ENCODE measurements around the gene SERF1A.
"Not testable (repeated sequence)": the region's sequence is repeated elsewhere in the genome, so short reads cannot be mapped to it uniquely, and the experiment has no call there.

The SERF1A gene

DNA sequence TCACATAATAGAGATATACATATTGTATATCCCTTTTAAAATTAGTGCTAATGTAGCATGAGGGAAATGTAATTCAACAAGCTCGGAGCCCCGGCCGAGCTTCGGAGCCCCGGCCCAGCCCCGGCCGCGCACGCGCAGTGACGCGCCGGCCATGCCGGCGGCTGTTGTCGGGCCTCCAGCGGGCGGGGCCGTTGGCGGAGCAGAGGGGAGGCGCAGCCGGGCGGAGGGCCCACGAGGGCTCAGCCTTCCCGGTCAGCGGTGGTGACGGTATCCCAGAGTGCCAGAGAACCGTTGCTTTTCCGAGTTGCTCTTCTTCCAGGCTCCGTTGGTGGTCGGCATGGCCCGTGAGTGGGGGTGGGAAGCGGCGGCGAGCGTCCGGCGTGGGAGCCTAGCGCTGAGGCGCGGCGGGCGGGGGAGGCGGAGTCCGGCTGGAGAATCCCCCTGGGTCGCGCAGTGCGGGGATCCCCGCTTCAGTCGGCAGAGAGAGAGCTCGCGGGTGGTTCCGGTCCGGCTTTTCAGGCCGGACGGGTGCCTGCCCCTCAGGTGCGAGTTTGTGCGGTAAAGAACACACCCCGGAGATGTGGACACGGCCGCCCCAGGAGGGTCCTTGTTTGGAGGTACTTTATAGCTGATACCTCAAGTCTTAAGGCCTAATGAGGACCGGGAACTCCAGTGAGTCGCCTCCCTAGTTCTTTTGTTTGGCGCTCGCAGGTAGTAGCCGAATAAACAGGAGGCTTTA lies at the start of gene SERF1A:
SERF1A (plus strand) TSS at position 137 of the 739 bp plus-strand sequence; CDS start at position 338, 201 bp downstream.
- DNase-seq, result not testable (repeated sequence)

DNA sequence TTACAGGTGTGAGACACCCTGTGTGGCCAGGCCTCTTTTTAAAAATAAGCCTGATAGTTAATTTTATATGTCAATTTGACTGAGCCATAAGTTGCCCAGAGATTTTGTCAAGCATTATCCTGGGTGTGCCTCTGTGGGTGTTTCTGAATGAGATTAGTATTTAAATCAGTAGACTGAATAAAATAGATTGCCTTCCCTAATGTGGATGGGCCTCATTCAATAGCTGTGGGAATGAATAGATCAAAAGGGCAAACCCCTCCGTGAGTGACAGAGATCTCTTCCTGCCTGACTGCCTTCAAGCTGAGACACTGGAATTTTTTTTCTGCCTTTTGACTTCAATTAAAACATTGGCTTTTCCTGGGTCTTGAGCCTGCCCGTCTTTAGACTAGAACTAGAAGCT lies 33.7 kb upstream of the SERF1A start:
- DNase-seq, result not testable (repeated sequence)

GRCh38 chr5:70870626-70871025 lies 29.8 kb upstream of the SERF1A start:
- not testable (repeated sequence) for DNase-seq

DNA sequence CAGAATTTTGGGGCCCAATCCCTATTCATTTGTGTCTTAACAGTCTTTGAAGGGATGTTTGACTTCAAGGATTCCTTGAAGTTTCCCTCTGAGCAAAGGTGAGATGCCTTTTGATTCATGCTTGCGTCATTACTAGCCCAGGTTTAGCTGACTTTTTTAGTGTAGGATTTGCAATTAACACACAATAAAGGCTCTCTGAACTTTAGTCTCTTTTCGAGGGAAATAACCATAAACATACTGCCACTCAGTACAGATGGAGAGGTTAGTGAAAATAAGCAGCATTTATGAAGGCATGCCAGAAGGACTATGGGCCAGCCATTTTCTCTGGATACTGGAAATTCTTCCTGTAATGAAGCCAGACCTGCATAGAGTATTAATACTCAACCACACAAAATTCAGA lies 4.4 kb upstream of the SERF1A start:
- DNase-seq, result not testable (repeated sequence)

DNA sequence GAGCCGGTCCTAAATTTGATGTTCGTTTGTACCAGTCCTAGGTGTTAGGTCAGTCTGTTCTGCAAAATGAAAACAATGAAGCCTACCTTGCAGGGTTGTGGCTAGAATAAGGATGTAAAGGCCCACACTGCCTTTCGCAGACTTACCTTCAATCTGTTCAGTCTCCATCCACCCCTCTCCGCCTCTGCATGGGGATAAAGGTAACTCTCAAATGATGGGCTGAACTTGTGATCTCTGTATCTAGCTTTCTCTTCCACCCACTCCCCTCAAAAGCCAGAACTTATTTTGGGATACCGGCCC lies 753 bp downstream of the SERF1A start:
- DNase-seq, result not testable (repeated sequence)

DNA sequence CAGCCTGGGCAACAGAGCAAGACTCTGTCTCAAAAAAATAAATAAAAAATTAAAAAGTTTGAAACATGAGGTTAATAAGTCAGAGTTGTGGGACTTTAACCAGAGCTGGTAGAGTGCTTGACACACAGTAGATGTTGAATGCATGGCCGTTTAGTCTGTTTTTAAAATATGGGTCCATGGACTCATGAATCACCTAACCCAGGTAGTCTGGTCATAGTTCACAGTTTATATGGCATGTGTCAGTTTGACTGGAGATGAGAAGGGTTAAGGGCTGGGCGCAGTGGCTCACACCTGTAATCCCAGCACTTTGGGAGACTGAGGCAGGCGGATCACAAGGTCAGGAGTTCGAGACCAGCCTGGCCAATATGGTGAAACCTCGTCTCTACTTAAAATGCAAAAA lies 6.2 kb downstream of the SERF1A start:
- not testable (repeated sequence) for DNase-seq

DNA sequence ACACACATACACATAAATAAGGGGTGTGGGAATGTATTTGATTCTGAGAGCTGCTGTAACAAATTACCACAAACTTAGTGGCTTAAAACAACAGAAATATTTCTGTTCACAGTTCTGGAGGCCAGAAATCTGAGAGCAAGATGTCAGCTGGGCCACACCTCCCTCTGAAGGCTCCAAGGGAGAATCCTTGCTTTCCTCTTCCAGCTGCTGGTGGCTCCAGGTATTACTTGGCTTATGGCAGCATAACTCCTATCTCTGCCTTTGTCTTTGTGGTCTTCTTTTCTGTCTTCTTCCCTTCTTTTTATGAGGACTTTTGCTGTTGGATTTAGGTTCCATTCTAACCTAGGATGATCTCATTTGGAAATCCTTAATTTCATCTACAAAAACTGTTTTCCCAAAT lies 16.4 kb downstream of the SERF1A start:
- not testable (repeated sequence) for DNase-seq

DNA sequence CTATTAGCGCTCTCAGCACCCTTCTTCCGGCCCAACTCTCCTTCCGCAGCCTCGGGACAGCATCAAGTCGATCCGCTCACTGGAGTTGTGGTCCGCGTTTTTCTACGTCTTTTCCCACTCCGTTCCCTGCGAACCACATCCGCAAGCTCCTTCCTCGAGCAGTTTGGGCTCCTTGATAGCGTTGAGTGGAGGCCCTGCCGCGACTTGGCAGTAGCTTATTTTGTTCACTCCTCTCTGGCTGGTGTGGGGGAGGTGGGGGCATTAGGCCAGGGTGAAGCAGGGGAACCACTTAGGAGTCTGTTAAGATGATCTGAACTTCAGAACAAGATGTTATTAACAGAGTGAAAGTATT lies 24.7 kb downstream of the SERF1A start:
- not testable (repeated sequence) for DNase-seq

- DNase-seq, result not testable (repeated sequence)
Observed at GRCh38 chr5:70931709-70932368, 31.4 kb downstream of the SERF1A start.

DNA sequence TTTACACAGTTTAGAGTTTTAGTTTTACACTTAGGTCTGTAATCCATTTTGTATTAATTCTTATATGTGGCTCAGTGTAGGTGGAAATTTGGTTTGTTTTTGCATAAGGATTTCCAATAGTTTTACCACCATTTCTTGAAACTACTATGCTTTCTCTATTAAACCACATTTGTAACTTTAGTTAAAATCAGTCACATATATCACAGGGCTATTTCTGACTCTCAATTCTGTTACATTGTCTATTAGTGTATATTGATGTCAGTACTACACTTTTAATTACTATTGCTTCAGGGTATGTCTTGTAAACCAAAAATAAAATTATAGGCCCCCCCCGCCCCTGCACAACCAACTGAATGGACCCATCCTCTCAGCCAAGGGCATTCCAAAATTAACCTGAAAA lies 32.1 kb downstream of the SERF1A start:
- DNase-seq, result not testable (repeated sequence)

GRCh38 chr5:70953068-70953467 lies 52.6 kb downstream of the SERF1A start:
- DNase-seq, result not testable (repeated sequence)
